ENCODE data around the gene TOGARAM2. TPM values are rescaled to one million over a fixed set of nuclear protein-coding genes. Genes with fewer than 3 reads are reported as not detected.

TOGARAM2 gene
- total RNA-seq, 2 experiments from 2014 or later: 2.3 to 2.7 TPM

GRCh38 chr2:29070526-29070925 is 89.4 kb downstream of the TOGARAM2 start:
- H3K9me3 Mint-ChIP-seq: no peaks in the 10 kb centered on the region
- ATAC-seq: no peak
- H3K4me1 Mint-ChIP-seq (ENCODE audit: low read depth): no peaks in the 10 kb centered on the region
- H3K27ac Mint-ChIP-seq: no peak overlapping the region
- CTCF ChIA-PET: no interaction called here
- POLR2A ChIA-PET: interaction anchor here (0.7 kb wide), 1 partner anchor 115 kb away, joined by 3 read pairs; no protein-coding TSS in a partner anchor
- intact Hi-C loops (cut with micrococcal nuclease): no loop called here
- H3K36me3 Mint-ChIP-seq (ENCODE audit: low read depth): no peaks in the 10 kb centered on the region
- TF ChIP-seq CTCF (IDR thresholded peaks at IDR 0.05): no peak
- H3K4me3 Mint-ChIP-seq: no peak overlapping the region
- H3K27me3 Mint-ChIP-seq: no peaks in the 10 kb centered on the region
- no peak for DNase-seq

DNA sequence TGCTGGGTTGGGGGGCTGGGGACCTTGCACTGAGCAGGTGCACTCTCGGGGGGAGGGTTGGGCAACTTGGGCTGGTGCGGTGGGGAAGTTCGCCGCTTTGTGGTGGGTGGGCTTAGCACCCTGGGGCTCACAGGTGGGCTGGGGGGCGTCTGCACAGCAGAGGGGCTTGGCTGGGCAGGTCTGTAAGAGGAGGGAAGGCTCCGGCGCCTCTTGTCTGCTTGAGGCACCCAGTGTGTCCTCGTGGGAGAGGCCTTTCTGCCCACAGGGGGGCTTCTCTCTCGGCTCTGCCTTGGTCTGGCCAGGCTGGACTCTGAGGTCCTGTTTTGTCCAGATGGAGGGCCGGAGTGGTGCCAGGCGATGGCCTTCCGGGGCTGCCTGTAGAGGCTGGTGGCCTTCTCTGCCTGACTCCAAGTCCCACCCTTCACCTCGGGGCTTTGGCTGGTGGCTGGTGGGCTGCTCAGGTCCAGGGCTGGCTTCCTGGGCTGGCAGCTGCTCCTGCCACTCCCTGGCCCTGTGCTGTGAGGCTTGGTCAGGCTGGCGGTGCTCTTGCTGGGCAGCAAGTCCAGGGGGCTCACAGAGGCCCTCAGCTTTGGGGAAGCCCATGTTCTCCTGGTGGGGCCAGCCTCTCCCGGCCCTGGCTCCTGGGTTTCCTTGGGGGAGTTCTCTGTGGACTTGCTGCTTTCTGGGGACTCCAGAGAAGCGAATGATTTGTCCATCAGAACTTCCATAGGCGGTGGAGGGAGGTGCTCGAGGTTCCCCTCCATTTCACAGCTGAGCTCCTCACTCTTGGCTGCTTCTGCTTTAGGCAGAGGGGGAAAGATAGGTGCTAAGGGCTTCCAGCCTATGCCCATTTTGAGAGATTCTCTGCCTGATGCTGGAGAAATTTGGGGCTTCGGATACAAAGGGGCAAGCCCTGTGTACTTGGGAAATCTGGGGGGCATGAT is 90.2 kb downstream of the TOGARAM2 start:
- no peak overlapping the region for H3K27ac Mint-ChIP-seq
- intact Hi-C loops (cut with micrococcal nuclease): no loop called here
- CTCF ChIA-PET: no interaction called here
- no peak for TF ChIP-seq CTCF (IDR thresholded peaks at IDR 0.05)
- H3K9me3 Mint-ChIP-seq: no peaks in the 10 kb centered on the region
- ATAC-seq: no peak
- no peaks in the 10 kb centered on the region for H3K36me3 Mint-ChIP-seq (ENCODE audit: low read depth)
- no peak overlapping the region for H3K4me3 Mint-ChIP-seq
- H3K27me3 Mint-ChIP-seq: no peaks in the 10 kb centered on the region
- H3K4me1 Mint-ChIP-seq (ENCODE audit: low read depth): no peaks in the 10 kb centered on the region
- no peak for DNase-seq
- POLR2A ChIA-PET: interaction anchor here (0.7 kb wide), 1 partner anchor 114 kb away, joined by 3 read pairs; no protein-coding TSS in a partner anchor

GRCh38 chr2:29072251-29072650 is 91.2 kb downstream of the TOGARAM2 start:
- no peak for TF ChIP-seq CTCF (IDR thresholded peaks at IDR 0.05)
- no peak overlapping the region for H3K27ac Mint-ChIP-seq
- DNase-seq: no peak
- POLR2A ChIA-PET: no interaction called here
- no peak for ATAC-seq
- no peaks in the 10 kb centered on the region for H3K36me3 Mint-ChIP-seq (ENCODE audit: low read depth)
- intact Hi-C loops (cut with micrococcal nuclease): no loop called here
- H3K9me3 Mint-ChIP-seq: no peaks in the 10 kb centered on the region
- no peaks in the 10 kb centered on the region for H3K27me3 Mint-ChIP-seq
- no peaks in the 10 kb centered on the region for H3K4me1 Mint-ChIP-seq (ENCODE audit: low read depth)
- no peak overlapping the region for H3K4me3 Mint-ChIP-seq
- CTCF ChIA-PET: no interaction called here

GRCh38 chr2:29072971-29073725 is 92.0 kb downstream of the TOGARAM2 start:
- ChIA-PET CTCF (no interaction called here), POLR2A (no interaction called here)
- Mint-ChIP-seq H3K4me3 (no peak overlapping the region), H3K9me3 (no peaks in the 10 kb centered on the region), H3K27ac (no peak overlapping the region), H3K27me3 (no peaks in the 10 kb centered on the region), H3K4me1 (ENCODE audit: low read depth) (no peaks in the 10 kb centered on the region), H3K36me3 (ENCODE audit: low read depth) (no peaks in the 10 kb centered on the region)
- ATAC-seq (no peak), DNase-seq (no peak)
- intact Hi-C loops (cut with micrococcal nuclease): no loop called here
- no peak for TF ChIP-seq CTCF (IDR thresholded peaks at IDR 0.05)

GRCh38 chr2:29073933-29074332 is 92.8 kb downstream of the TOGARAM2 start:
- Mint-ChIP-seq H3K27me3 (no peaks in the 10 kb centered on the region), H3K9me3 (no peaks in the 10 kb centered on the region), H3K36me3 (ENCODE audit: low read depth) (no peaks in the 10 kb centered on the region), H3K4me1 (ENCODE audit: low read depth) (no peaks in the 10 kb centered on the region), H3K27ac (no peak overlapping the region), H3K4me3 (no peak overlapping the region)
- ATAC-seq (no peak), DNase-seq (no peak)
- TF ChIP-seq CTCF (IDR thresholded peaks at IDR 0.05): no peak
- ChIA-PET CTCF (no interaction called here), POLR2A (no interaction called here)
- intact Hi-C loops (cut with micrococcal nuclease): no loop called here

All from activated CD8-positive, alpha-beta T cell treated with anti-CD3 and anti-CD28 coated beads for 36 hours (primary cell).